Fibroblast of mammary gland (primary cell): ENCODE data around the gene SMC6.

Experiments
- DNase-seq: peaks from one replicate; pipeline ENCODE4 v3.0.0-alpha.2; 2010; ENCODE audit warnings: low read depth
- H3K4me3 ChIP-seq: 2 replicates; pipeline ENCODE4 v1.5.1; 2011; ENCODE audit warnings: low read depth, mild to moderate bottlenecking, low read length, moderate library complexity; ENCODE audit not compliant: control insufficient read depth
- CTCF ChIP-seq: conservative IDR thresholded peaks from 2 replicates; pipeline ENCODE4 v1.5.1; 2011; ENCODE audit warnings: low read depth, low read length, inconsistent platforms; ENCODE audit not compliant: control insufficient read depth, insufficient read depth

SMC6 gene

GRCh38 chr2:17643031-17643615, 110.5 kb downstream of the SMC6 start:
- no peak for TF ChIP-seq CTCF
- H3K4me3 ChIP-seq: no peak overlapping the region
- DNase-seq: peak; percentile 98

GRCh38 chr2:17640406-17640805, 113.2 kb downstream of the SMC6 start:
- no peak overlapping the region for H3K4me3 ChIP-seq
- TF ChIP-seq CTCF: no peak
- DNase-seq: no peak

GRCh38 chr2:17638196-17638743, 115.3 kb downstream of the SMC6 start:
- TF ChIP-seq CTCF: no peak
- no peak overlapping the region for H3K4me3 ChIP-seq
- DNase-seq: no peak

- DNase-seq: no peak
- no peak for TF ChIP-seq CTCF
- no peak overlapping the region for H3K4me3 ChIP-seq
These were observed 116.3 kb downstream of the SMC6 start for GRCh38 chr2:17637131-17637906.

- DNase-seq: no peak
- TF ChIP-seq CTCF: no peak
- H3K4me3 ChIP-seq: no peak overlapping the region
These were observed 117.4 kb downstream of the SMC6 start for GRCh38 chr2:17636257-17636656.

DNA sequence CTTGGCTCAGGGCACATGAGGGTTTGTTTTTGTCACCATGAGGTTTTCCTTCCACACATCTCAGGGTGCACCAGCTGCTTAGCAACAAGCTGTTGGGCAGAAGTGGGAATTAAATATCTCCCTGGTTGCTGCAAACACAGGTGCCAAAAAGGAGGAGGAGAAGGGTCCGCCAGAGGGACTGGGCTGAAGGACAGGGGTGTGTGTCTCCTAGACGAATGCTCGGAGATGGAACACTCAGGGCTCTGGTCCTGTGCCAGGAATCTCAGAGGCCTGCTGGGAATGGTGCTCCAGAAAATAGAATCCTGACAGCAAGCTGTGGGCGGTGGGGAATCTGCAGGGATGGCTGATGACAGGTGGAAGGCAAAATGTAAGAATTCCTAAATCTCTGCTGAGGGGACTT, 118.6 kb downstream of the SMC6 start:
- DNase-seq: no peak
- no peak for TF ChIP-seq CTCF
- no peak overlapping the region for H3K4me3 ChIP-seq
